ENCODE measurements around the gene TRIM7.
"Not testable (repeated sequence)": the region's sequence is repeated elsewhere in the genome, so short reads cannot be mapped to it uniquely, and the experiment has no call there.

The TRIM7 gene

DNA sequence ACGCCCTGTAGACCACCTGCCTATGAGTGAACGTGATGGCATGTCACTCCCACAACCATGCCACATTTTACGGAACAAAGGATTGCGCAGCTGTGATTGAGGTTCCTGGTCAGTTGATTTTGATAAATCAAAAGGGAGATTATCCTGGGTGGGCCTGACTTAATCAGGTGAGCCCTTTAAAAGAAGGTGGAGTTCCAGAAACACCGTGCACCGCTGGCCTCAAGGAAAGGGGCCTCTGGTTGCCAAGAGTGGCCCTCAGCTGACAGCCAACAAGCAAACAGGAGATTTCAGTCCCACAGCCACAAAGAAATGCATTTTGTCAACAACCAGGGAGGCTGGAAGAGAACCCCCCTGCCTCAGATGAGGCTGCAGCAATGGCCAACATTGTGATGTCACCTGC is 19.0 kb downstream of the TRIM7 start:
- Histone ChIP-seq H3K27me3 (ENCODE audit: control insufficient read depth, insufficient read depth, low read length) (peaks cover 4% of the 10 kb centered on the region), H3K4me1 (ENCODE audit: control insufficient read depth, insufficient read depth, low read length) (peaks cover 20% of the 10 kb centered on the region), H3K4me3 (ENCODE audit: low read length) (no peak overlapping the region)

DNA sequence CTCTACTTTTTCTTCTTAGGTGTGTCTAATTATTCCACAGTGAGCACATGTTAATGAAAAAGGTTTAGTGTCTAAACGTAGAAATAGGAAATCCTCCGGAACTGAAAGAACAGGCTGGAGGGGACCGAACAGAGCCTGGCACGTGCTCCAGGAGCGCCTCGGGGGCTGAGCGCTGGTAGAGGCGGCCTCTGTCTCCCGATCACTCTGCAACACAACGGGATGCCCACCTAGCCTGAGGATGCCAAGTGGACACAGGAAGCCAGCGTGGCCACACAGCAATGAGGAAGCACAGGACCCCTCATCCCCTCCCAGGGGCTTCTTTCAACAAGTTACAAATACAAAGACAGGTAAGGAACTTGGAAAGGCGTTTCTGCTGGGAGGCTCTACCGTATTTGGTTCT is 19.4 kb downstream of the TRIM7 start:
- H3K4me1 ChIP-seq (ENCODE audit: control insufficient read depth, insufficient read depth, low read length) = peaks cover 18% of the 10 kb centered on the region
- H3K36me3 ChIP-seq (ENCODE audit: control insufficient read depth, insufficient read depth, low read length) = no peaks in the 10 kb centered on the region
- no peaks in the 10 kb centered on the region for H3K9me3 ChIP-seq (ENCODE audit: control insufficient read depth, low read length)
- H3K27me3 ChIP-seq (ENCODE audit: control insufficient read depth, insufficient read depth, low read length) = peaks cover 4% of the 10 kb centered on the region
- H3K4me3 ChIP-seq (ENCODE audit: low read length) = no peak overlapping the region
- H3K9ac ChIP-seq (ENCODE audit: low read length) = no peak overlapping the region

More for the DNA sequence above, 19.0 kb downstream of the TRIM7 start:
- no peak overlapping the region for H3K9ac ChIP-seq (ENCODE audit: low read length)
- no peaks in the 10 kb centered on the region for H3K9me3 ChIP-seq (ENCODE audit: control insufficient read depth, low read length)
- no peaks in the 10 kb centered on the region for H3K36me3 ChIP-seq (ENCODE audit: control insufficient read depth, insufficient read depth, low read length)

DNA sequence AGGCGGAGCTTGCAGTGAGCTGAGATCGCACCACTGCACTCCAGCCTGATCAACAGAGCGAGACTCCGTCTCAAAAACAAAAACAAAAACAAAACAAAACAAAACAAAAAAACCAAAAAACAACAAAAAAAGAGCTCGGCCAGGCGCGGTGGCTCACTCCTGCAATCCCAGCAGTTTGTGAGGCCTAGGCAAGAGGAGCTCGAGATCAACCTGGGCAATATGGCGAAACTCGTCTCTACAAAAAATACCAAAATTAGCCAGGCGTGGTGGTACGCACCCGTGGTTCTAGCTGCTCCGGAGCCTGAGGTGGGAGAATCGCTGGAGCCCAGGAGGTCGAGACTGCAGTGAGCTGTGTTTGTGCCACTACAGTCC is 20.2 kb downstream of the TRIM7 start:
- Histone ChIP-seq H3K4me3 (ENCODE audit: low read length) (no peak overlapping the region), H3K36me3 (ENCODE audit: control insufficient read depth, insufficient read depth, low read length) (no peaks in the 10 kb centered on the region), H3K9ac (ENCODE audit: low read length) (no peak overlapping the region), H3K9me3 (ENCODE audit: control insufficient read depth, low read length) (no peaks in the 10 kb centered on the region), H3K4me1 (ENCODE audit: control insufficient read depth, insufficient read depth, low read length) (peaks cover 16% of the 10 kb centered on the region), H3K27me3 (ENCODE audit: control insufficient read depth, insufficient read depth, low read length) (peaks cover 4% of the 10 kb centered on the region)

DNA sequence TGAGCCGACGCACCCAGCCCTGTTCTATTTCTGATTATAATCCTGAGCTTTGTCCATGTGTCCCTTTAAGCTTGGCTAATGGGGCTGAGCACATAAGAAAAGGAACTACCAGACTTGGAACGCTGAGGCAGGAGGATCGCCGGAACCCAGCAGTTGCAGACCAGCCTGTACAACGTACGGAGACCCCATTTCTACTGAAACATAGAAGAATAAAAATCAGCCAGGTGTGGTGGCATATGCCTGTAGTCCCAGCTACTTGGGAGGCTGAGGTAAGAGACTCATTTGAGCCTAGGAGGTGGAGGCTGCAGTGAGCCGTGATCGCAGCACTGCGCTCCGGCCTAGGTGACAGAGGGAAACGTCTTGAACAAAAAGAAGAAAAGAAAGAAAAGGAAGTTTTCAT is 22.3 kb downstream of the TRIM7 start:
- Histone ChIP-seq H3K9ac (ENCODE audit: low read length) (no peak overlapping the region), H3K4me1 (ENCODE audit: control insufficient read depth, insufficient read depth, low read length) (peaks cover 3% of the 10 kb centered on the region), H3K27me3 (ENCODE audit: control insufficient read depth, insufficient read depth, low read length) (peaks cover 4% of the 10 kb centered on the region), H3K36me3 (ENCODE audit: control insufficient read depth, insufficient read depth, low read length) (no peaks in the 10 kb centered on the region), H3K9me3 (ENCODE audit: control insufficient read depth, low read length) (no peaks in the 10 kb centered on the region), H3K4me3 (ENCODE audit: low read length) (no peak overlapping the region)

DNA sequence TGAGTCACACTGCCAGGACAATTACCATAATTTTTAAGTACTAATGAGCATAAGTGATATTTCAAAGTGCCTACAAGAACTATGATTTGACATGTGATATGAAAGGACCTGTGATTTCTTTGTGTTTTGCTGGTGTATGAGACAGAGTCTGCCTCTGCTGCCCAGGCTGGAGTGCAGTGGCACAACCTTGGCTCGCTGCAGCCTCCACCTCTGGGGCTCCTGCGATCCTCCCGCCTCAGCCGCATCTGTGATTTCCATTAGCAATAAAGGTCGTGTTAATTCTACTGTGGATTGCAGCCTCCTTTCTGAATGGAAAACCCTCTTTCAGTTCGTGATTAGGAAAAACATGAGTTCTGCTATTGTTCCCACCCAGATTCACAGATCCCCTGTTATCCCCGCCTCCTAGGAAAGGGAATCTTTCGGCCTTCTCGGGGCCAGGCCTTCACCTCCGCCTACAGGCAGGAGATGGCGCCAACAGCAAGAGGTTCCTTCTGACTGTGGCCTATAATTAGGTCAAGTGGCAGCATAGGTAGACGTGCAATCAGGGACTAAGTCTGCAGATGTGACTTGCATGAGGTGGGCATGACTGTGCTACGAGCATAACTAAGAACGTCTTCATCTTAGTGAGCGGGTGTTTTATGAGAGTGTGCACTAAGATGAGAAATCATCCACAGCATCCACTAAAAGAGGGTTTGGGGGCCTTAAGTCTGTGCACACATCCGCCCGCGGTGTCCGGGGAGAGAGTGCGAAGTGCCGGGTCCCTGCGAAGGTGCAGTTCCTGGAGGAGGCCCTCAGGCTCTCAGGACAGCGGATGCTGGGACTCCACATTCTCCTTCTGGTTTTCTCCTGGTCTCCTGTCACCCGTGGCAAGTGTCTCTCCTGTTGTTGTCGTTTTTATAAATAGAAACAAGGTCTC is 23.1 kb downstream of the TRIM7 start:
- Histone ChIP-seq H3K9ac (ENCODE audit: low read length) (no peak overlapping the region), H3K4me3 (ENCODE audit: low read length) (no peak overlapping the region), H3K9me3 (ENCODE audit: control insufficient read depth, low read length) (no peaks in the 10 kb centered on the region), H3K4me1 (ENCODE audit: control insufficient read depth, insufficient read depth, low read length) (no peaks in the 10 kb centered on the region), H3K36me3 (ENCODE audit: control insufficient read depth, insufficient read depth, low read length) (no peaks in the 10 kb centered on the region), H3K27me3 (ENCODE audit: control insufficient read depth, insufficient read depth, low read length) (peaks cover 4% of the 10 kb centered on the region)

DNA sequence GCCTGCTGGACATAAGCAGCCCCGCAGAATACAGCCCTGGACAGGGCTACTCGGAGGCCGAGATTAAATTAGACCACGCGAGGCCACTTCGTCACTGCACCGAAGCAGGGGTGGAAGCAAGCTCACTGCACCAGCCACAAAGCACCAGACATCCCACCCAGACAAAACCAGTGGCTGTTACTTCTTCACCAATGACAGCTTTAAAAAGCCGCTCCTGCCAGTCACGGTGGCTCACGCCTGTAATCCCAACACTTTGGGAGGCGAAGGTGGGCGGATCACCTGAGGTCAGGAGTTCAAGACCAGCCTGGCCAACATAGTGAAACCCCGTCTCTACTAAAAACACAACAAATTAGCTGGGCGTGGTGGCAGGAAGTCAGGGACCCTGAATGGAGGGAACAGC is 27.4 kb downstream of the TRIM7 start:
- H3K9me3 ChIP-seq (ENCODE audit: control insufficient read depth, low read length); H3K4me1 ChIP-seq (ENCODE audit: control insufficient read depth, insufficient read depth, low read length); H3K4me3 ChIP-seq (ENCODE audit: low read length); H3K36me3 ChIP-seq (ENCODE audit: control insufficient read depth, insufficient read depth, low read length); H3K9ac ChIP-seq (ENCODE audit: low read length): not testable (repeated sequence)
- H3K27me3 ChIP-seq (ENCODE audit: control insufficient read depth, insufficient read depth, low read length) = peaks cover 24% of the 10 kb centered on the region

DNA sequence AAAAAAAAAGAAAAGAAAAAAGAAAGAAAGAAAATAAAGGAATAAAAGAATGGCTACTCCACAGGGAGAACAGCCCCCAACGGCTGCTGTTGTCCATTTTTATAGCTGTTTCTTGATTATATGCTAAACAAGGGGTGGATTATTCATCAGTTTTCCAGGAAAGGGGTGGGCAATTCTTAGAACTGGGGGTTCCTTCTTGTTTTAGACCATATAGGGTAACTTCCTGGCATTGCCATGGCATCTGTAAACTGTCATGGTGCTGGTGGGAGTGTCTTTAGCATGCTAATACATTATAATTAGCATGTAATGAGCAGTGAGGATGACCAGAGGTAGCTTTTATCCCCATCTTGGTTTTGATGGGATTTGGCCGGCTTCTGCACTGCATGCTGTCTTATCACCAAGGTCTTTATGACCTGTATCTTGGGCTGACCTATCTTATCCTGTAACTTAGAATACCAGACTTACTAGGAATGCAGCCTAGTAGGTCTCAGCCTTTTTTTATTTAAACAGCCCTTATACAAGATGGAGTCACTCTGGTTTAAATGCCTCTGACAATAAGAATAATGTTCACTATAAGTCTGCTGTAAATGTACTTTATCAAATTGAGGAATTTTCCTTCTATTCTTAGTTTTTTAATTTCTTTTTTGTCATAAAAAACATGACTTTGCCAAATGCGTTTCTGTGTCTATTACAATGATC is 28.6 kb downstream of the TRIM7 start:
- Histone ChIP-seq H3K4me1 (ENCODE audit: control insufficient read depth, insufficient read depth, low read length) (no peaks in the 10 kb centered on the region), H3K27me3 (ENCODE audit: control insufficient read depth, insufficient read depth, low read length) (peaks cover 34% of the 10 kb centered on the region), H3K4me3 (ENCODE audit: low read length) (no peak overlapping the region), H3K9me3 (ENCODE audit: control insufficient read depth, low read length) (no peaks in the 10 kb centered on the region), H3K9ac (ENCODE audit: low read length) (no peak overlapping the region), H3K36me3 (ENCODE audit: control insufficient read depth, insufficient read depth, low read length) (no peaks in the 10 kb centered on the region)

DNA sequence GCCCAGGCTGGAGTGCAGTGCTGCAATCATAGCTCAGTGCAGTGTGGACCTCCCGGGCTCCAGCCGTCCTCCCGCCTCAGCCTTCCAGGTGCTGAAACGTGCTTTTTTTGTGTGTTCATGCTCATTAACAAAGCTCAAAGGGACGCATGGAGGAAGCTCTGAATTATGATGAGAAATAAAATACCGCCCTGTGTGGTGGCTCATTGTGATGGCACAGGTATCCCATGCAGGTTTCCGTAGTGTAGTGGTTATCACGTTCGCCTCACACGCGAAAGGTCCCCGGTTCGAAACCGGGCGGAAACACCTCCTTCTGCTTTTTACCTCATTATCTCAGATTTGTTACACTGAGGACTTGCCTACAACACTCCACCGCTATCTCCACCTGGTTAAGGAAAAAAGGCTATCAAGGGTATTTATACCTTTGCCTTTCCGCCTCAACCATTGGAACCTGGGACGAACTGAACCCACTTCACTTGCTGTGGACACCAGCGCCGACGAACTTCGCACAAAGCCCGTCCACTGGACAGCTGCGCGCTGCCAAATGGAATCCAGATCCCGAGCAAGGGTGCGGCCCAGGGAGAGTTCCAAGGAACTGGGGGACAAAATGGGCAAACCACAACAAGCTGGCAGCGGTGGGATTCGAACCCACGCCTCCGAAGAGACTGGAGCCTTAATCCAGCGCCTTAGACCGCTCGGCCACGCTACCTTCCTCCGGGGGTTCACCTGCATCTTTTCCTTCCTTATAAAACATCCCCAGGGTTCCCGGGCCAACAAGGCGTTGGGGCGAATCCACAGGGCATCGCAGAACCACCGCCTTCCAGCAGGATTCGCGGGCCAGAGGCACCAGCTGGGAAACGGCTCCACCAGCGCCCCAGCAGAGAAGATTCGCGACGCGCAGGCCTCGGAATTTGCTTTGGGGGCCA is 31.3 kb downstream of the TRIM7 start:
- Histone ChIP-seq H3K4me1 (ENCODE audit: control insufficient read depth, insufficient read depth, low read length) (peaks cover 7% of the 10 kb centered on the region), H3K9me3 (ENCODE audit: control insufficient read depth, low read length) (no peaks in the 10 kb centered on the region), H3K27me3 (ENCODE audit: control insufficient read depth, insufficient read depth, low read length) (peaks cover 57% of the 10 kb centered on the region), H3K4me3 (ENCODE audit: low read length) (no peak overlapping the region), H3K36me3 (ENCODE audit: control insufficient read depth, insufficient read depth, low read length) (no peaks in the 10 kb centered on the region), H3K9ac (ENCODE audit: low read length) (no peak overlapping the region)

DNA sequence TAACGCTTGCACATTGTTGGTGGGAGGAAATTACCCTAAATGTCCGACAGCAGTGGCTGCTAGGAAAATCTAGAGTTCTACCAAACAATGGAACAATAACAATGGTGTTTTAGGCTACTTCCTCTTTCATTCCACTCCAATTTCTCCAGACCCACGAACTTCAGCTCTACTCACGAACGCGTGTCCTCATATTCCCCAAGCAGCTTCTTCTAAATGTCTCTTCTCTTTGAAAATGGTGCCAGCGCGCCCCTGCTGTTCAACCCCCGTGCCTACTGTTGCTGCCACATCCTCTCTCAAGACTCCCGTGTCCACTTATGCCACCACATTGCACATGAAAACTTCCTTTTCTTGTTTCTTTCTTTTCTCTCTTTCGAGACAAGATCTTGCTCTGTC is 32.0 kb downstream of the TRIM7 start:
- Histone ChIP-seq H3K4me1 (ENCODE audit: control insufficient read depth, insufficient read depth, low read length) (peaks cover 7% of the 10 kb centered on the region), H3K27me3 (ENCODE audit: control insufficient read depth, insufficient read depth, low read length) (peaks cover 63% of the 10 kb centered on the region), H3K9me3 (ENCODE audit: control insufficient read depth, low read length) (no peaks in the 10 kb centered on the region), H3K4me3 (ENCODE audit: low read length) (no peak overlapping the region), H3K9ac (ENCODE audit: low read length) (no peak overlapping the region), H3K36me3 (ENCODE audit: control insufficient read depth, insufficient read depth, low read length) (no peaks in the 10 kb centered on the region)

DNA sequence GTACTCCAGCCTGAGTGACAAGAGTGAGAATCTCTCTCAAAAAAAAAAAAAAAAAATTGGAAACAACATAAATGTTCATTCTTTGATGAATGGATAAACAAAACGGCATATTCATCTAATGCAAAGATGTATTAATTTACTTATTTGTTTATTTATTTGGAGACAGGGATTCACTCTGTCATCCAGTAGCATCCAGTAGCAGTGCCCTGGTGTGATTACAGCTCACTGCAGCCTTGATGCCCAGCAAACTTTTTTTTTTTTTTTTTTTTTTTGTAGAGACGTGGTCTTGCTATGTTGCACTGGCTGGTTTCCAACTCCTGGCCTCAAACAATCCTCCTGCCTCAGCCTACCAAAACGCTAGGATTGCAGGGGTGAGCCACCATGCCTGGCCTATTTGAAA is 33.2 kb downstream of the TRIM7 start:
- H3K9me3 ChIP-seq (ENCODE audit: control insufficient read depth, low read length) = no peaks in the 10 kb centered on the region
- no peaks in the 10 kb centered on the region for H3K36me3 ChIP-seq (ENCODE audit: control insufficient read depth, insufficient read depth, low read length)
- H3K4me1 ChIP-seq (ENCODE audit: control insufficient read depth, insufficient read depth, low read length) = peaks cover 7% of the 10 kb centered on the region
- no peak overlapping the region for H3K4me3 ChIP-seq (ENCODE audit: low read length)
- H3K27me3 ChIP-seq (ENCODE audit: control insufficient read depth, insufficient read depth, low read length) = peaks cover 72% of the 10 kb centered on the region
- H3K9ac ChIP-seq (ENCODE audit: low read length) = no peak overlapping the region

DNA sequence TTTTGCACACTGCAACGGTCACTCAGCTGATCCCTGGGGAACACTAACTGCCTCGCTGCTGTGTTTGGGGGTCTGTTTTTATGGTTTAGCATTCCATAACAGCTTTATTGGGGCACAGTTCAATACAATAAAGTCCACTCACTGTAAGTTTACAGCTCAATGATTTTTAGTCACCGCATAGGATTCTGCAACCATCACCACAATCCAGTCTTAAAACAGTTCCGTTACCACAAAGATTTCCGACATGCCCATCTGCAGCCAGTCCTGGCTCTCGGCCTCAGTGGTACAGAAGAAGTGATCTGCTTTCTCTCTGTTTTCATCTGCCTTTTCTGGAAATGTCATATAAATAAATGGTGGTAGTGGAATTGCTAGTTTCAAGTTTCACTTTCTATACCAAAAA is 34.0 kb downstream of the TRIM7 start:
- H3K4me1 ChIP-seq (ENCODE audit: control insufficient read depth, insufficient read depth, low read length) = peaks cover 7% of the 10 kb centered on the region
- no peak overlapping the region for H3K9ac ChIP-seq (ENCODE audit: low read length)
- H3K4me3 ChIP-seq (ENCODE audit: low read length) = no peak overlapping the region
- H3K9me3 ChIP-seq (ENCODE audit: control insufficient read depth, low read length) = no peaks in the 10 kb centered on the region
- H3K36me3 ChIP-seq (ENCODE audit: control insufficient read depth, insufficient read depth, low read length) = no peaks in the 10 kb centered on the region
- H3K27me3 ChIP-seq (ENCODE audit: control insufficient read depth, insufficient read depth, low read length) = peaks cover 75% of the 10 kb centered on the region
